Cerebellar cortex (tissue), 1 donor: ENCODE results near the gene SYT11.
"Not testable (repeated sequence)": the region's sequence is repeated elsewhere in the genome, so short reads cannot be mapped to it uniquely, and the experiment has no call there.

Source experiments
- DNase-seq: peaks from one replicate; pipeline ENCODE4 v3.0.0-alpha.2; 2015; ENCODE audit warnings: low spot score

The SYT11 gene

GRCh38 chr1:155860970-155861510, 1.7 kb downstream of the SYT11 start:
- no peak for DNase-seq

- DNase-seq, result no peak
Observed at GRCh38 chr1:155861896-155862295, 2.5 kb downstream of the SYT11 start.

- no peak for DNase-seq
Observed at GRCh38 chr1:155864393-155864792, 5.0 kb downstream of the SYT11 start.

- no peak for DNase-seq
Observed at GRCh38 chr1:155867766-155868165, 8.4 kb downstream of the SYT11 start.

GRCh38 chr1:155871390-155871789, 12.0 kb downstream of the SYT11 start:
- DNase-seq, result peak; percentile 95

GRCh38 chr1:155872527-155872926, 13.2 kb downstream of the SYT11 start:
- peak; percentile 73 for DNase-seq

GRCh38 chr1:155873860-155874259, 14.5 kb downstream of the SYT11 start:
- no peak for DNase-seq

- no peak for DNase-seq
Observed at GRCh38 chr1:155877945-155878344, 18.6 kb downstream of the SYT11 start.

GRCh38 chr1:155880251-155880650, 20.9 kb downstream of the SYT11 start:
- DNase-seq, result no peak

- DNase-seq, result no peak
Observed at GRCh38 chr1:155880950-155881349, 21.6 kb downstream of the SYT11 start.

GRCh38 chr1:155882235-155882634, 22.9 kb downstream of the SYT11 start:
- no peak for DNase-seq

GRCh38 chr1:155882766-155883165, 23.4 kb downstream of the SYT11 start:
- DNase-seq, result no peak

- DNase-seq, result no peak
Observed at GRCh38 chr1:155884031-155884960, 24.9 kb downstream of the SYT11 start.

GRCh38 chr1:155884982-155885381, 25.6 kb downstream of the SYT11 start:
- no peak for DNase-seq

- DNase-seq, result no peak
Observed at GRCh38 chr1:155888481-155888880, 29.1 kb downstream of the SYT11 start.

GRCh38 chr1:155889566-155889965, 30.2 kb downstream of the SYT11 start:
- DNase-seq, result no peak

GRCh38 chr1:155890251-155890650, 30.9 kb downstream of the SYT11 start:
- no peak for DNase-seq

- no peak for DNase-seq
Observed at GRCh38 chr1:155892796-155893195, 33.4 kb downstream of the SYT11 start.

GRCh38 chr1:155893389-155894142, 34.2 kb downstream of the SYT11 start:
- no peak for DNase-seq

- not testable (repeated sequence) for DNase-seq
Observed at GRCh38 chr1:155895617-155896016, 36.2 kb downstream of the SYT11 start.

GRCh38 chr1:155896476-155896875, 37.1 kb downstream of the SYT11 start:
- DNase-seq, result not testable (repeated sequence)

- DNase-seq, result no peak
Observed at GRCh38 chr1:155897746-155898145, 38.4 kb downstream of the SYT11 start.

GRCh38 chr1:155898888-155899287, 39.5 kb downstream of the SYT11 start:
- DNase-seq, result no peak
